Activated CD8-positive, alpha-beta memory T cell treated with anti-CD3 and anti-CD28 coated beads for 36 hours (primary cell): ENCODE measurements around the gene CALHM4. TPM values are rescaled to one million over a fixed set of nuclear protein-coding genes. Genes with fewer than 3 reads are reported as not detected.

ENCODE experiments used
- total RNA-seq, 2 experiments: library from RNA; stranded (reverse); gene quantifications; one replicate each; pipeline ENCODE4 v1.2.3, GENCODE V29; 2021

CALHM4 gene
- total RNA-seq, 2 experiments from 2014 or later = not detected

Other genes starting within 250 kb of the CALHM4 start
- gene DSE, start 182.8 kb upstream of the CALHM4 start, total RNA-seq = 1 to 10 TPM; 6.7 to 7.8 TPM
- gene CALHM6, start 92.4 kb upstream of the CALHM4 start, total RNA-seq = 1 to 10 TPM; 5.0 to 5.3 TPM
- not detected for gene CALHM5, start 42.1 kb upstream of the CALHM4 start, total RNA-seq
- gene TRAPPC3L, start 8.1 kb upstream of the CALHM4 start, total RNA-seq = not detected
- gene RWDD1, start 17.8 kb downstream of the CALHM4 start, total RNA-seq = 10 to 100 TPM; 51.0 to 52.4 TPM
- under 1 TPM in 1 of 2 experiments, not detected in 1; 0.08 TPM for gene RSPH4A, start 62.7 kb downstream of the CALHM4 start, total RNA-seq
- gene ZUP1, start 115.0 kb downstream of the CALHM4 start, total RNA-seq = 10 to 100 TPM; 15.7 to 19.3 TPM
- gene KPNA5, start 127.5 kb downstream of the CALHM4 start, total RNA-seq = 10 to 100 TPM in 1 of 2 experiments, 1 to 10 TPM in 1; 6.9 to 11.0 TPM
- gene FAM162B, start 212.0 kb downstream of the CALHM4 start, total RNA-seq = not detected